Hematopoietic multipotent progenitor cell treated with erythropoietin and hydrocortisone succinate and interleukin-3 and kit ligand, for 6 days (in vitro differentiated cells): ENCODE data around the gene CCT8.
A peak's percentile ranks its signal among the peaks of the same experiment; 100 is the strongest.

ENCODE experiments used
- DNase-seq: peaks from one replicate; pipeline ENCODE4 v3.0.0-alpha.2; 2015

Gene CCT8

GRCh38 chr21:29077651-29078090 is 4.2 kb upstream of the CCT8 start:
- peak; percentile 78 for DNase-seq

GRCh38 chr21:29076731-29077640 is 3.5 kb upstream of the CCT8 start:
- peak; percentile 72 for DNase-seq

DNA sequence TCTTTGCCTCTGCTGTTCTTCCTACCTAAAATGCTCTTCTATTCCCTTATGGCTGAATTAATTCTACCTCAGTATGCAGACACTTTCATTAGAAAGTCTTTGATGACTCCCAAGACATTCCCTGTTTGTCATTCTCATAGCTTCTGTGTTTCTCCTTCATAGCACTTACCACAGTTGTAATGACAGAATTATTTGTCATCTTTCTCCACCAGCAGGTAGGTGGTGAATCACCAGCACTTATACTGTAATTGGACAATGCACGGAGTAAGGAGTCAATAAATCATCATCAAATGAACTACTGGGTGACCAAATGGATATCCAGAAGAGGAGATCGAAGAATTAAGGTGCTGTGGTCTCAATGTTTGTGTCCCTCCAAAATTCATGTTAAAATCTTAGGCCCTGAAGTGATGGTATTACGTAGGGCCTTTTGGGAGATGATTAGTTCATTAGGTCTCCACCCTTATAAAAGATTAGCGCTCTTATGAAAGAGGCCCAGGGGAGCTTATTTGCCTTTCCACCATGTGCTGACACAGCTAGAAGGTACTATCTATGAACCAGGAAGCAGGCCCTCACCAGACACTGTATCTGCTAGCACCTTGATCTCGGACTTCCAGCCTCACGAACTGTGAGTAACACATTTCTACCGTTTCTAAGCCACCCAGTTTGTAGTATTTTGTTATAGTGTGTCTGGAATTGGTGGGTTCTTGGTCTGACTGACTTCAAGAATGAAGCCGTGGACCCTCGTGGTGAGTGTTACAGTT is 2.4 kb upstream of the CCT8 start:
- DNase-seq, result peak; percentile 43

GRCh38 chr21:29074783-29075182 is 1.3 kb upstream of the CCT8 start:
- no peak for DNase-seq

DNA sequence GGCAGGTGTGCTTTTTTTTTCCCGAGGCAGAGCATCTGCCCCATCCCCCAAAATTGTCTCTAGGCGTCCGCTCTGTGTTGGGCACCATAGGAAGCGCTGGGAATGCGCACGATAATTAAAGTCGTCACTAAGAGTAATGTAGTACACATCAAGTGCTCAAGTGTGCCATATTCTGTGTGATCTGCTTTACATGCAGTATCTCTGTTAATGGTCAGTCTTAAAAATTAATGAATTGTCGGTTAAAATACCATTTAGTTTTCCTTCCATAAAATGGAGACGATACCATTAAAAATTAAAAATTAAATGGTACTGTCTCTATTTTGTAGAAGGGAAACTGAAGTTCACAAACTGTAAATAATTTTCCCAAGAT is 544 bp upstream of the CCT8 start:
- DNase-seq, result no peak

- peak; percentile 64 for DNase-seq
Observed at GRCh38 chr21:29072873-29073221, 601 bp downstream of the CCT8 start.

- no peak for DNase-seq
Observed at GRCh38 chr21:29064850-29065481, 8.5 kb downstream of the CCT8 start.

DNA sequence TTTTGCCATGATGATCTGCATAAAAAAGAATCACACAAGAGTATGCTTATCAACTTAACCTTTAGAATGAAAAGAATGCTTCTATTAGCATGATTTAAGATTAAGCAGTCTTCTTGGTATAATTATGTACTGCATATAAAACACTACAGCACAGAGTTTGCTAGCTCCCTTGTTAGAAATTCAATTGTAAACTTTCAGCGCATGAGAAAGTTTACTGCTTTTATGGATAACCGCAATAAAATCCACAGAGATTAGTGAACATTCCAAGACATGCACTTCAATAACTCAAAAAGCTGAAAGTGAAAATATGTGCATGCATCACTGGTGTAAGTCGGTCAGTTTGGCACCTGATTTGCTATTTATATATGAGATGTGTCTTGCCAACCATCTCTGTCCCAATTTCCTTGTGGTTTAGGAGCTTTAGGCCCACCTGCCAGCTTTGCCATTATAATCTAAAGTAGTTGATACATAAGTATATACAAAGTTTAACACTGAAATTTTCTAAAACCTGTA is 16.9 kb downstream of the CCT8 start:
- no peak for DNase-seq

GRCh38 chr21:29056005-29056404 is 17.4 kb downstream of the CCT8 start:
- no peak for DNase-seq

DNA sequence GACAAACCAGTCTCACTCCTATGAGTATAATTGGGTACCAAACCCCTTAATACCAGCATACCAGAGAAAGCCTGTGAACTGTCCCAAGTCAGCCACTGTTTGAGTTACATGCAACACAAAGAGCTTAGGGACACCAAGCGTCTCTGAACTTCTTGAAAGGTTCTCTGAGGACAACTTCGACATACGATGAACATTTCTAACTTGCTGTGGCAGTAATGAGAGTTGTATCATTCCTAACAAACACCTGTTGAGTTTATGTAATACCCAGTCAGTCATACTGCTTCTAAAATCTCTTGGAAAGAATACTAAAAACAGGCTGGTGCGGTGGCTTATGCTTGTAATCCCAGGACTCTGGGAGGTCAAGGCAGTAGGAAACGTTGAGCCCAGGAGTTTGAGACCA is 18.4 kb downstream of the CCT8 start:
- no peak for DNase-seq

DNA sequence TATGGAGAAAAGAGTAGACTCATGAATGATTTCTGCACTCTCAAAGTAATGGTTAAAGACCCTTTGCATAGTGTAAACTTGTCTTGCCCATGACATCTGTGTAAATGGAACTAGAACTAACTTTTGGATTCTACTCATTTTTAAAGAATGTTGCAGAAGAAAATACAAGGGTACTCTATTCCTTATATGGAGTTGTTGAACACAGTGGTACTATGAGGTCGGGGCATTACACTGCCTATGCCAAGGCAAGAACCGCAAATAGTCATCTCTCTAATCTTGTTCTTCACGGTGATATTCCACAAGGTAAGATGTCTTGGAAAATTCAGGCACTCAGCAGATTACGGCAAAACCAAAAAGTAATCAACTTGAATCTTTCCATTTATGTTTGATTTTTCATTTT is 19.8 kb downstream of the CCT8 start:
- no peak for DNase-seq

DNA sequence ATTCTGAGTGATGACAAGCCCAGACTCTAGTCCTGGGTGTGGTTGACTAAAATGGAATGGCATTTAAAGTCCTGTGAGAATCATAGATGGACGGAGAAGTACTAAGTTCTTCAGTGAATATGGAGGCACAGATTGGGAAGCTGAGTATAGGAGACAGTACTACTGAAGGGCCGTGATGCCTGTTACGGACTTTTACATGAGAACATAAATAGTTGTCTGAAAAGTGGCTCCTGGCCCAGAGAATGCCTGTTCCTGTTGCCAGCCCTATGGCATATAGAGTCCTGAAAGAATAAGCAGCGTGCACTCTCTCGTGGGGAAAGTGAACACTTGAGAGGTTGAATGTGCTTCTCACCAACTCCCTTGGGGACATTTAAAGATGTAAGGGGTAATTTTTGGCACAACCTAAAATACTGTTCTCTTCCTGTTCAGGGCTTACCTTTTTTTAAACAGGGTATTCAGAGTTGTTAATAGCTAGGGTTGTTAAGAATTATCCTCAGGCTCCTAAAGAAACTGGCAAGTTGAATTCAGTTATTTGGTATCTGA is 20.4 kb downstream of the CCT8 start:
- no peak for DNase-seq

GRCh38 chr21:29052224-29052623 is 21.2 kb downstream of the CCT8 start:
- no peak for DNase-seq

DNA sequence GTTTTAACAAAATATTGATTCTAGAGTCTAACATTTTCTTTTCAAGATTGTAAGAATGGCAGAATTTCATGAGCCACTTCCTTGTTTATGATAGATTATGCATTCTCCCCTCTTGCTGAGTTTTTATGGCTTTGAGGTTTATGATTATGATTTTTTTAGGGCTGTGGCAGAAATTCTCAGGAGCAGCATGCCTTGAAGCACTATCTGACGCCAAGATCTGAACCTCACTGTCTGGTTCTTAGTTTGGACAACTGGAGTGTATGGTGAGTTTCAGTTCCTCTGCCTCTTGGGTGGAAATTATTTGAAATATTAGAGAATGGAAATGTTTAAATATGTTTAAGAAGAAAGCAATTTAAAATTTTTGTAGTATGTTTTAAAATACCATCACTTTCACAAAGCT is 38.8 kb downstream of the CCT8 start:
- no peak for DNase-seq

DNA sequence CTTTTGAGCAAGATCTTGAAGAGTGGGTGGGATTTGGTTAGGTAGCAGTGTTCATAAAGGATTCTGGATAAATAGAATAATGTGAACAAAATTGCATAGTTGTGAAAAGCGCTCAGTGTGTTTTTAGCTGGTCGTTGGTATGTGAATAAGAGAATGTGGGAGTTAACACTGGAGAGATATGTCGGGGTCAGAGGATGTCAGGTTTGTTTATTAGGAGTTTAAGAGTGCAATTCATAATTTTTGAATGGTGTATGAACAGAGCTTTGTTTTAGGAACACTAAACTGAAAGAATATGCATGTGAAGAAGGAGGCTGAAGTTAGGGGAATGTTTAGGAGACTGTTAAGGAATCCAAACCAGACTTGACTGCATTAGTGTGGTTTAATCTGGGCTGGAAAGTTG is 39.6 kb downstream of the CCT8 start:
- no peak for DNase-seq

DNA sequence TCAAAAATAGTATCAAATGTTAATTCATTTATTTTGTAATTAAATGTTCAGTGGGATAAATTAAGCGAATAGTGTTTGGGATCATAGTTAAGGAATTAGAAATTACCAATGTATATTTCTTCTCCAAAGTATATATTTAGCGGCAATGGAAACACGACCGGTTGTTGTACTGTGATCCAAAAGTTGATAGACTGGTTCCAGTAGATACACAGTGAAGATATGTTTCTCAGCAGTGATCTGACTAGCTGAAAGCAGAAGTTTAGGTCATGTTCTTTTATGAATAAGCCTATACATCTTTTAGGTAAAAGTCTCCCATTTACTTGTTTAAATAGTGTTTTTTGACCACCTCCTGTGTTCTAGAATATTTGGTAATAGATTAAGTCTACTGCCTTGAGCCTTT is 40.1 kb downstream of the CCT8 start:
- DNase-seq, result no peak

DNA sequence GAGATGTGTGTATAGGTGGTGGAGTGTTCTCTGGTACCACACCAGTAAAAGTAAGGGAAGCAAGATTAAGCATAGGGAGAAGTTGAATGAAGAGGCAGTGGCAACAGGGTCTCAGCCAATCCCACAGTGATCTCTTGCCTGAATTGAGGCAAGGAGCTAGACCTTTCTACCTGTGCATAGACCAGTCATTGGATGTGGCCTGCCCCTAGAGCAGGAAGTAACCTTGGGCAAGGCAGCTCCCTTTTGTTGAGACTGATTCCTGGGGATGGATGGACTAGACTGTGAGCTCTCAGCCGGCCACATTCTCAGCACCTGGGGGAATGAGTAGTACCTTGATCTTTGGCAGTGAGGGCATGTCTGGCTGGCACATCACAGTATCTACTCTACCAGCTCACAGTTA is 42.5 kb downstream of the CCT8 start:
- DNase-seq, result no peak

DNA sequence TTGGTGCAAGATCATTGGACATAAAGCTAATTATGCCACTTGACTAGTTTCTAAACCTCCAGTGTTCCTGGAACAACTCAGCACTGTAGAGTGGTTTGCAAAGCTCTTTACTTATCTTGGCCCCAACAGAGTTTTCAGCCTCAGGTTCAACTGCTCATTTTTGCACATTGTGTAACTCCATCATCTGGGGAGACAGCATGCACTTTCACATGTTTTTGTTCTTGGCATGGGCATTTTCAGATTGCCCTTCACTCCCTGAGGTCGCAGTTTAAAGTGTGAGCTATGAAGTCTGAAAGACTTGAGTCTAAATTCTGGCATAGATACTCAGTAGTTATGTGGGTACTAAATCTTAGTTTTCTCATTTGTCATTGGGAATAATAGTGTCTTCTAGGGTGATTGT is 43.9 kb downstream of the CCT8 start:
- no peak for DNase-seq

DNA sequence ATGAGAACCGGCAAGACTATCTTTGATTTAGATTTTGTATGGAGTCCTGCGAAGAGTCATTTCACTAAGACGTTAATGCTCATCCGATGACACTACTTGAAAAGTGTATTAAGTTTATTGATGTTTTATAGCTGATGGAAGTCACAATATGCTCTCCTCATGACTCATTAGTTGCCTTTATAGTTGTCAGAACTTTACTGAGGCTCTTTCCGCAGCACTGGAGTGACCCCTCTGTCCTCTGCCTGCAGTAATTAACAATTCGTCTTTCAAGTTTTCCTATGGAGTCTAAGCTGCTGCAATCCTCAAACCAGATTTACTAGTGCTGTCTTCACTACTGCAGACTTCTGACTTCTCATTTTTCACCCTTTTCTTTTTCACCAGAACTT is 48.1 kb downstream of the CCT8 start:
- peak; percentile 23 for DNase-seq

DNA sequence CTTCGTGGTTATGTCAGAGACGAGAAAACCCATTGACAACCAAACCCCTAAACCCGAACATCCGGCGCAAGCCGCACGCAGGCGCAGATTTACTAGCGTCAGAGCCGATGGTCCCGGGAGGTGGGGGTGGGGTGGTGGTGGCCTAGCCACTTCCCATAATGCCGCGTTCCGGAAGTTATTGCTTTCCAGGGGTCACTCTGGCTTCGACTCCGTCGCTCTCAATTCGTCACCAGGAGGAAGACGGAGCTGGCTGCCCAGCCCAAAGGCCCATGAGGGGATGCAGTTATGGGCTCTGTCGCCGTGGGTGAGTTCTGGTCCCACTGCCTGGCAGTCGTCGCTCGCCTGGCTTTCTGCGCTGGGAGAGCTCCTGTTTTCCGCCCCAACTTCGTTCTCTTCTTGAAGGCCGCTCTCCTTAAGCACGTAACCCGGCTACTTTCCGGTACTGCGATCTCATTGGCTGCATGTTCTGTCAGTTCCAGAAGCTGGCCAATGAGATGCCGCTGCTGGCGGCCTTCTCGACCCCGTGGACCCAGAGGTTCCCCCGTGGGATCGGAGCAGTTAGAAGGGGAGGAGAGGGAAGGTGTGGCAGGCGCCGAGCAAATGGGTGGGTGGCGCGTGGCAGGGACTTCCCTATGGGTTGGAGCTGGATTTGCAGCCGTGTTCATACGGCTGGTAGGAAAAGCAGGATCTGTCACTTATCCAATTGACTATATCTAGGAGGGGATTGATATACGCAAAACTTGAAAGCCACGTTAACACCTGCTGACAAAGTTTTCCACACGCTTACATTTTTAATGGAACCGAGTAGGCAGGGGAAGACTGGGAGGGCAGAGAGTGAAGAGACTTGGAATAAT is 48.7 kb downstream of the CCT8 start, which contains the start of gene USP16:
Gene USP16, plus strand, starts transcription at position 195 of the 854 bp plus-strand sequence. CDS start 3,246 bp downstream, outside the sequence.
- peak; percentile 99 for DNase-seq

- no peak for DNase-seq
Observed at GRCh38 chr21:29022166-29022565, 51.3 kb downstream of the CCT8 start.

GRCh38 chr21:29018540-29018939 is 54.9 kb downstream of the CCT8 start:
- peak; percentile 51 for DNase-seq
